Measurements from ENCODE around the gene TFDP1.
A peak's percentile ranks its signal among the peaks of the same experiment; 100 is the strongest.
"Not testable (repeated sequence)": the region's sequence is repeated elsewhere in the genome, so short reads cannot be mapped to it uniquely, and the experiment has no call there.

TFDP1 gene

GRCh38 chr13:113573065-113573464, 11.5 kb upstream of the TFDP1 start:
- no peak for DNase-seq (ENCODE audit: low read depth)

GRCh38 chr13:113576597-113576996, 8.0 kb upstream of the TFDP1 start:
- no peak for DNase-seq (ENCODE audit: low read depth)

- no peak for DNase-seq (ENCODE audit: low read depth)
These were observed 6.6 kb upstream of the TFDP1 start for GRCh38 chr13:113577881-113578435.

- DNase-seq (ENCODE audit: low read depth): no peak
These were observed 4.9 kb upstream of the TFDP1 start for GRCh38 chr13:113579686-113580085.

GRCh38 chr13:113581871-113582270, 2.7 kb upstream of the TFDP1 start:
- DNase-seq (ENCODE audit: low read depth): no peak

GRCh38 chr13:113582841-113583631, 1.5 kb upstream of the TFDP1 start:
- no peak for DNase-seq (ENCODE audit: low read depth)

- peak; percentile 30 for DNase-seq (ENCODE audit: low read depth)
These were observed 518 bp downstream of the TFDP1 start for GRCh38 chr13:113584870-113585671.

- DNase-seq (ENCODE audit: low read depth): no peak
These were observed 1.3 kb downstream of the TFDP1 start for GRCh38 chr13:113585896-113586295.

- DNase-seq (ENCODE audit: low read depth): no peak
These were observed 2.3 kb downstream of the TFDP1 start for GRCh38 chr13:113586661-113587479.

- no peak for DNase-seq (ENCODE audit: low read depth)
These were observed 4.0 kb downstream of the TFDP1 start for GRCh38 chr13:113588394-113589111.

- DNase-seq (ENCODE audit: low read depth): no peak
These were observed 4.9 kb downstream of the TFDP1 start for GRCh38 chr13:113589251-113589960.

- no peak for DNase-seq (ENCODE audit: low read depth)
These were observed 5.4 kb downstream of the TFDP1 start for GRCh38 chr13:113589961-113590339.

GRCh38 chr13:113591750-113592149, 7.2 kb downstream of the TFDP1 start:
- no peak for DNase-seq (ENCODE audit: low read depth)

GRCh38 chr13:113592571-113592970, 8.0 kb downstream of the TFDP1 start:
- no peak for DNase-seq (ENCODE audit: low read depth)

GRCh38 chr13:113594066-113594821, 9.7 kb downstream of the TFDP1 start:
- not testable (repeated sequence) for DNase-seq (ENCODE audit: low read depth)

- DNase-seq (ENCODE audit: low read depth): no peak
These were observed 10.6 kb downstream of the TFDP1 start for GRCh38 chr13:113595131-113595530.

- DNase-seq (ENCODE audit: low read depth): no peak
These were observed 12.0 kb downstream of the TFDP1 start for GRCh38 chr13:113596321-113597200.

- DNase-seq (ENCODE audit: low read depth): no peak
These were observed 13.0 kb downstream of the TFDP1 start for GRCh38 chr13:113597391-113598080.

- DNase-seq (ENCODE audit: low read depth): no peak
These were observed 13.5 kb downstream of the TFDP1 start for GRCh38 chr13:113598081-113598410.

All from activated T-cell treated with anti-CD3 and anti-CD28 coated beads for 48 hours (primary cell).